ENCODE results near the gene SIRT4.
"Not testable (repeated sequence)": the region's sequence is repeated elsewhere in the genome, so short reads cannot be mapped to it uniquely, and the experiment has no call there.

DNA sequence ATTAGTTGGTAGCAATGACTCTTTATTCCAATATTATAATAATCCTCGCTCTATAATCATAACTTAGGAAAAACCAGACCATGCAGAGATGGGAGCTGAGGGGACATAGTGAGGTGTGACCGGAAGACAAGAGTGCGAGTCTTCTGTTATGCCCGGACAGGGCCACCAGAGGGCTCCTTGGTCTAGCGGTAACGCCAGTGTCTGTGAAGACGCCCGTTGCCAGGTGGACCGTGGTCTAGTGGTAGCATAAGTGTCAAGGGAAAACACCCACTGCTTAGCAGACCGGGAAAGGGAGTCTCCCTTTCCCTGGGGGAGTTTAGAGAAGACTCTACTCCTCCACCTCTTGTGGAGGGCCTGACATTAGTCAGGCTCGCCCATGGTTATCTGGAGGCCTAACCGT is 33.3 kb downstream of the SIRT4 start:
- TF ChIP-seq, protein P1, sequence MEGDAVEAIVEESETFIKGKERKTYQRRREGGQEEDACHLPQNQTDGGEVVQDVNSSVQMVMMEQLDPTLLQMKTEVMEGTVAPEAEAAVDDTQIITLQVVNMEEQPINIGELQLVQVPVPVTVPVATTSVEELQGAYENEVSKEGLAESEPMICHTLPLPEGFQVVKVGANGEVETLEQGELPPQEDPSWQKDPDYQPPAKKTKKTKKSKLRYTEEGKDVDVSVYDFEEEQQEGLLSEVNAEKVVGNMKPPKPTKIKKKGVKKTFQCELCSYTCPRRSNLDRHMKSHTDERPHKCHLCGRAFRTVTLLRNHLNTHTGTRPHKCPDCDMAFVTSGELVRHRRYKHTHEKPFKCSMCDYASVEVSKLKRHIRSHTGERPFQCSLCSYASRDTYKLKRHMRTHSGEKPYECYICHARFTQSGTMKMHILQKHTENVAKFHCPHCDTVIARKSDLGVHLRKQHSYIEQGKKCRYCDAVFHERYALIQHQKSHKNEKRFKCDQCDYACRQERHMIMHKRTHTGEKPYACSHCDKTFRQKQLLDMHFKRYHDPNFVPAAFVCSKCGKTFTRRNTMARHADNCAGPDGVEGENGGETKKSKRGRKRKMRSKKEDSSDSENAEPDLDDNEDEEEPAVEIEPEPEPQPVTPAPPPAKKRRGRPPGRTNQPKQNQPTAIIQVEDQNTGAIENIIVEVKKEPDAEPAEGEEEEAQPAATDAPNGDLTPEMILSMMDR (IDR thresholded peaks at IDR 0.05) = peak; percentile 45 to 83 (median 78)
- TF ChIP-seq POLR2A (IDR thresholded peaks at IDR 0.05) = not testable (repeated sequence)

All from body of pancreas (tissue), 4 donors.